Stimulated activated CD8-positive, alpha-beta memory T cell treated with anti-CD3 and anti-CD28 coated beads, Interleukin-12 subunit alpha, Interleukin-12 subunit beta, amount 100 ng/mL, for 1 hour (primary cell): Measurements from ENCODE around the gene CFD.

Source experiments
- DNase-seq: peaks from one replicate; pipeline ENCODE4 v3.0.0-alpha.2; 2020; ENCODE audit warnings: low read depth

CFD gene

DNA sequence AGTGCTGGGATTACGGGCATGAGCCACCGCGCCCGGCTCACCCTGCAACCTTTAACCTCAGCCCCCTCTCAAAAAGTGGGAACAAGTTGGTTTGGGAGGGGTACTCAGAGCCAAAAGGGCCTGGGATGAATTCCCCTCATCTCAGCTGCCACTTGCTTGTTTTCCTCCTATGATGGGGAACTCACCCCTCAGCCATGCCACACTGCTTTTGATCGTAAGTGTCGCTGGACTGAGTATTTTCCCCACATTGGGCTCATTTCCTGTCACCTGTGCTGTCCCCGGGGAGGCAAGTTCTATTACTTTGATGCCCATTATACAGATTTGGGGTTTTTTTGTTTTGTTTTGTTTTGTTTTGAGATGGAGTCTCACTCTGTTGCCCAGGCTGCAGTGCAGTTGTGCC lies 47.0 kb downstream of the CFD start:
- DNase-seq, result no peak

DNA sequence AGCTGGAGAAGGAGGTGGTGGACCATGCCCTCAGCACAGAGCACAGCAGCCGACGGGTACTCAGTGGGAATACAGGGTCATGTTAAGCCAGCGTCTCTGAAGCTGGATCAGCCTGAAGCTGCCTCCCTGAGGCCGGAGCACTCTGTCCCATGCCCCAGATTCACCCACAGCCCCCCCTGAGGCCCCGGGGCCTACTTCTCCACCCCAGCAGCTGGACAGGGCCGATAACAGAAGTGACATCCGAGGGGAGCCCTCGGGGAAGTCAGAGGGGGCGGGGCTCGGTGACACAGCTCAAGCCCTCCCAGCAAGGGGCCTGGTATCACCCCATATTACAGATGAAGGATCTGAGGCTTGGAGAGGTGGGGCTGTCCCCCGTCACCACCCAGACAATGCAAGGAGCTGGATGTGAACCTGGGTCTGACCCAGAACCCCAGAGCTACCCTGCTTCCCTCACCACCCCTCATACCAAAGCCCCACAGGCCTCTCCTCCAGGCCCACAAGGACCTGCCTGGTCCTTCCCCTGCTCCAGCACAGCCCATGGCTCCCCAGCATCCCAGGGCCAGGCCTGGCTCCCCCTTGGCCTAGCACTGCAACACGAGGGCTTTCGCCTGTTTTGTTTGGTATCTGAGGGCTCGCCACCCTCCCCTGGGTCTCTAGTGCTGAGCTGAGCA lies 47.9 kb downstream of the CFD start:
- DNase-seq, result no peak

DNA sequence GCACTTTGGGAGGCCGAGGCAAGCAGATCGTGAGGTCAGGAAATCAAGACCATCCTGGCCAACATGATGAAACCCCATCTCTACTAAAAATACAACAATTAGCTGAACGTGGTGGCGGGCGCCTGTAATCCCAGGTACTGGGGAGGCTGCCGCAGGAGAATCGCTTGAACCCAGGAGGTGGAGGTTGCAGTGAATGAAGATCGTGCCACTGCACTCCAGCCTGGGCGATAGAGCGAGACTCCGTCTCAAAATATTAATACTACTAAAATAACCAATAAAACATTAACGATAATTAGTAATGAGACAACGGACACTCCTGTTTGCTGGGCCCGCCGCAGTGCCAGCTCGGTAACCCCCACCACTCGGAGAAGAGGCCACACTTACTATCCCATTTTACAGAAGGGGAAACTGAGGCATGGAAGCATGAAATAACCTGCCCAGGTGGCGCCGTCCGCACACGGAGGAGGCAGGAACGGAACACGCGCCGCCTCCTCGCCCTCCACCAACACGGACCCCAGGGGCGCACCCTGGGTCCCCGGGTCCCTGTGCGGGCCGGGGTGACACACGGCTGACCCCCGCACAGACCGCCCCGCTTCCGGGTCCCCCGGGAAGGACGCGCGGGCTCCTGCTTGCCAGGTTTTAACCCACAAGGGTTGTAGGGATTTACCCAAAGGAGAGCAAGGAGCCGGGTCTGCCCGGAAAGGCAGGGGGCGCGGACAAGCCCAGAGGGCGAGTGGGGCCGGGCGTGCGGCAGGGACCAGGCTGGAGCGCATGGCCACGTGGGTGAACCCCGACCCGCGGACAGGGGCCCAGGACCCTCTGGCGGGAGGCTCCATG lies 52.0 kb downstream of the CFD start:
- DNase-seq, result no peak

DNA sequence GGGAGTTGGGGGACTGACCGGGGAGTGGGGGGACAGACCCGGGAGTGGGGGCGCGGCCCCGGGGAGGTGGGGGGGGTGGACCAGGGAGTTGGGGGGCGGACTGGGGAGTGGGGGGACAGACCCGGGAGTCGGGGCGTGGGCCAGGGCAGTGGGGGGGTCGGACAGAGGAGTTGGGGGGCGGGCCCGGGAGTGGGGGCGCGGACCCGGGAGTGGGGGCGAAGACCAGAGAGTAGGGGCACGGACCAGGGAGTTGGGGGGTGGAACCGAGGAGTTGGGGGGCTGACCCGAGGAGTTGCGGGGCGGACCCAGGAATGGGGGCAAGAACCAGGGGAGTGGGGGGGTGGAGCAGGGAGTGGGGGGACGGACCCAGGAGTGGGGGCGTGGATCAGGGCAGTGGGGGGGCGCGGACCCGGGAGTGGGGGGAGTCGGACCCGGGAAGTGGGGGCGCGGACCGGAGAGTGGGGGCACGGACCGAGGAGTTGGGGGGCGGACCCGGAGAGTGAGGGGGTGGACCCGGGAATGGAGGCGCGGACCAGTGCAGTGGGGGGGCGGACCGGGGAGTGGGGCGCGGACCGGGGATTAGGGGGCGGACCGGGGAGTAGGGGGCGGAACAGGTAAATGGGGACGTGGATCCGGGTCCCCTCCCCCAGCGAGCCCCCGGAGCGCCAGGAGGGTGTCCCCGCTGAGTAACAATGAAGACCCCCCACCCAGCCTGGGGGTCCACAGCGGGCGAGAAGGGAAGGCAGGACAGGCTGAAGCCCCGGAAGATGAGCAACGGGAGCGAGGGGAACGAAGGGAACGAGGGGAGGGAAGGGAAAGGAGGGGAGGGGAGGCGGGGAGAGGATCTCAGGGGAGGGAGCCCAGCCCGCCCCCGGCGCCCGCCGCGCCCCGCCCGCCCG lies 53.0 kb downstream of the CFD start:
- no peak for DNase-seq
